HCT116 (cell line): ENCODE measurements around the gene CDC42EP2.

ENCODE experiments used
- ATF3 ChIP-seq: IDR thresholded peaks from 2 replicates; pipeline ENCODE4 v1.6.1; 2012
- ELF1 ChIP-seq: IDR thresholded peaks from 2 replicates; pipeline ENCODE4 v1.6.1; 2012; ENCODE audit warnings: low read depth, borderline replicate concordance
- EZH2 ChIP-seq: fragments of 200-600 bp; sonication (generic); IDR thresholded peaks from 2 replicates; pipeline ENCODE4 v1.6.1; 2017; ENCODE audit warnings: antibody characterized with exemption, mixed run types
- JUND ChIP-seq: IDR thresholded peaks from 2 replicates; pipeline ENCODE4 v1.6.1; 2012
- POLR2A ChIP-seq: IDR thresholded peaks from 2 replicates; pipeline ENCODE4 v1.7.0; 2011; ENCODE audit warnings: borderline replicate concordance; ENCODE audit not compliant: insufficient read depth, insufficient read length; ENCODE audit errors: extremely low read depth
- POLR2AphosphoS5 ChIP-seq: IDR thresholded peaks from 2 replicates; pipeline ENCODE4 v1.6.1; 2011; ENCODE audit warnings: mild to moderate bottlenecking, low read depth, low read length, moderate library complexity
- RAD21 ChIP-seq: IDR thresholded peaks from 2 replicates; pipeline ENCODE4 v1.6.1; 2012; ENCODE audit warnings: low read depth, mild to moderate bottlenecking
- SIN3A ChIP-seq: IDR thresholded peaks from 2 replicates; pipeline ENCODE4 v1.6.1; 2012; ENCODE audit warnings: low read depth
- SRF ChIP-seq: IDR thresholded peaks from 2 replicates; pipeline ENCODE4 v1.6.1; 2012; ENCODE audit warnings: low read depth
- TCF7L2 ChIP-seq: IDR thresholded peaks from 2 replicates; pipeline ENCODE4 v1.7.0; 2011; ENCODE audit warnings: borderline replicate concordance, inconsistent platforms; ENCODE audit not compliant: insufficient read depth, insufficient read length; ENCODE audit errors: extremely low read depth
- YY1 ChIP-seq: IDR thresholded peaks from 2 replicates; pipeline ENCODE4 v1.6.1; 2011; ENCODE audit warnings: low read length, low read depth, moderate library complexity, mild to moderate bottlenecking; ENCODE audit not compliant: insufficient replicate concordance; ENCODE audit errors: extremely low read depth
- TF ChIP-seq, protein P1 (sequence below), 3 experiments: fragments of 200-600 bp in 1 of 3; sonication (generic) in 1 of 3; IDR thresholded peaks in 2 of 3; conservative IDR thresholded peaks in 1 of 3; 2 replicates each; pipeline ENCODE4 v1.5.1; 2012 to 2017; ENCODE audit warnings: low read depth in 2 of 3, low read length in 2 of 3, antibody characterized with exemption in 1 of 3, borderline replicate concordance in 1 of 3, control low read depth in 1 of 3, mild to moderate bottlenecking in 1 of 3, mixed read lengths in 1 of 3, mixed run types in 1 of 3, moderate library complexity in 1 of 3; ENCODE audit not compliant: insufficient read depth in 1 of 3
- TF ChIP-seq, protein P2 (sequence below): IDR thresholded peaks from 2 replicates; pipeline ENCODE4 v1.6.1; 2012; ENCODE audit warnings: low read depth

GRCh38 chr11:65329478-65329877 is 14.8 kb downstream of the CDC42EP2 start:
- TF ChIP-seq, protein P1, sequence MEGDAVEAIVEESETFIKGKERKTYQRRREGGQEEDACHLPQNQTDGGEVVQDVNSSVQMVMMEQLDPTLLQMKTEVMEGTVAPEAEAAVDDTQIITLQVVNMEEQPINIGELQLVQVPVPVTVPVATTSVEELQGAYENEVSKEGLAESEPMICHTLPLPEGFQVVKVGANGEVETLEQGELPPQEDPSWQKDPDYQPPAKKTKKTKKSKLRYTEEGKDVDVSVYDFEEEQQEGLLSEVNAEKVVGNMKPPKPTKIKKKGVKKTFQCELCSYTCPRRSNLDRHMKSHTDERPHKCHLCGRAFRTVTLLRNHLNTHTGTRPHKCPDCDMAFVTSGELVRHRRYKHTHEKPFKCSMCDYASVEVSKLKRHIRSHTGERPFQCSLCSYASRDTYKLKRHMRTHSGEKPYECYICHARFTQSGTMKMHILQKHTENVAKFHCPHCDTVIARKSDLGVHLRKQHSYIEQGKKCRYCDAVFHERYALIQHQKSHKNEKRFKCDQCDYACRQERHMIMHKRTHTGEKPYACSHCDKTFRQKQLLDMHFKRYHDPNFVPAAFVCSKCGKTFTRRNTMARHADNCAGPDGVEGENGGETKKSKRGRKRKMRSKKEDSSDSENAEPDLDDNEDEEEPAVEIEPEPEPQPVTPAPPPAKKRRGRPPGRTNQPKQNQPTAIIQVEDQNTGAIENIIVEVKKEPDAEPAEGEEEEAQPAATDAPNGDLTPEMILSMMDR (IDR thresholded peaks at IDR 0.05 in 2 of 3, conservative IDR thresholded peaks at IDR 0.05 in 1 of 3; ENCODE audit: borderline replicate concordance in 1 of 3, insufficient read depth in 1 of 3, low read depth in 2 of 3, low read length in 2 of 3) = no peak
- TF ChIP-seq POLR2A = no peak
- TF ChIP-seq ELF1 = no peak
- TF ChIP-seq, protein P2, sequence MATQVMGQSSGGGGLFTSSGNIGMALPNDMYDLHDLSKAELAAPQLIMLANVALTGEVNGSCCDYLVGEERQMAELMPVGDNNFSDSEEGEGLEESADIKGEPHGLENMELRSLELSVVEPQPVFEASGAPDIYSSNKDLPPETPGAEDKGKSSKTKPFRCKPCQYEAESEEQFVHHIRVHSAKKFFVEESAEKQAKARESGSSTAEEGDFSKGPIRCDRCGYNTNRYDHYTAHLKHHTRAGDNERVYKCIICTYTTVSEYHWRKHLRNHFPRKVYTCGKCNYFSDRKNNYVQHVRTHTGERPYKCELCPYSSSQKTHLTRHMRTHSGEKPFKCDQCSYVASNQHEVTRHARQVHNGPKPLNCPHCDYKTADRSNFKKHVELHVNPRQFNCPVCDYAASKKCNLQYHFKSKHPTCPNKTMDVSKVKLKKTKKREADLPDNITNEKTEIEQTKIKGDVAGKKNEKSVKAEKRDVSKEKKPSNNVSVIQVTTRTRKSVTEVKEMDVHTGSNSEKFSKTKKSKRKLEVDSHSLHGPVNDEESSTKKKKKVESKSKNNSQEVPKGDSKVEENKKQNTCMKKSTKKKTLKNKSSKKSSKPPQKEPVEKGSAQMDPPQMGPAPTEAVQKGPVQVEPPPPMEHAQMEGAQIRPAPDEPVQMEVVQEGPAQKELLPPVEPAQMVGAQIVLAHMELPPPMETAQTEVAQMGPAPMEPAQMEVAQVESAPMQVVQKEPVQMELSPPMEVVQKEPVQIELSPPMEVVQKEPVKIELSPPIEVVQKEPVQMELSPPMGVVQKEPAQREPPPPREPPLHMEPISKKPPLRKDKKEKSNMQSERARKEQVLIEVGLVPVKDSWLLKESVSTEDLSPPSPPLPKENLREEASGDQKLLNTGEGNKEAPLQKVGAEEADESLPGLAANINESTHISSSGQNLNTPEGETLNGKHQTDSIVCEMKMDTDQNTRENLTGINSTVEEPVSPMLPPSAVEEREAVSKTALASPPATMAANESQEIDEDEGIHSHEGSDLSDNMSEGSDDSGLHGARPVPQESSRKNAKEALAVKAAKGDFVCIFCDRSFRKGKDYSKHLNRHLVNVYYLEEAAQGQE = no peak
- TF ChIP-seq SRF = no peak
- no peak for TF ChIP-seq RAD21
- no peak for TF ChIP-seq POLR2AphosphoS5
- no peak for TF ChIP-seq SIN3A
- TF ChIP-seq EZH2 = no peak
- TF ChIP-seq JUND = no peak
- TF ChIP-seq ATF3 = no peak
- TF ChIP-seq YY1 = no peak
- no peak for TF ChIP-seq TCF7L2
